ENCODE results near the gene SPRING1.
"Not testable (repeated sequence)": the region's sequence is repeated elsewhere in the genome, so short reads cannot be mapped to it uniquely, and the experiment has no call there.

GRCh38 chr12:116754097-116754496 lies 16.2 kb upstream of the SPRING1 start:
- TF ChIP-seq CTCF (IDR thresholded peaks at IDR 0.05); EZH2 (IDR thresholded peaks at IDR 0.05; ENCODE audit: borderline replicate concordance, insufficient read depth, low read depth, low read length, poor library complexity, severe bottlenecking): not testable (repeated sequence)

Measured in B cell (primary cell).